HG03432 (cell line): ENCODE results near the gene GSTM3.
A peak's percentile ranks its signal among the peaks of the same experiment; 100 is the strongest.
"Not testable (repeated sequence)": the region's sequence is repeated elsewhere in the genome, so short reads cannot be mapped to it uniquely, and the experiment has no call there.

ENCODE experiments used
- ATAC-seq: cut with Tn5 transposase; IDR thresholded peaks from one replicate; pipeline ENCODE4 v1.9.1; 2021; ENCODE audit warnings: mild to moderate bottlenecking, moderate library complexity; ENCODE audit not compliant: unreplicated experiment

GSTM3 gene

GRCh38 chr1:109776206-109776835 is 35.5 kb upstream of the GSTM3 start:
- no peak for ATAC-seq

- no peak for ATAC-seq
Measured at GRCh38 chr1:109775398-109775797, 34.6 kb upstream of the GSTM3 start.

GRCh38 chr1:109773900-109774485 is 33.2 kb upstream of the GSTM3 start:
- ATAC-seq = no peak

- ATAC-seq = peak; percentile 74
Measured at GRCh38 chr1:109773203-109773899, 32.5 kb upstream of the GSTM3 start.

GRCh38 chr1:109772658-109773202 is 31.9 kb upstream of the GSTM3 start:
- no peak for ATAC-seq

GRCh38 chr1:109771712-109772657 is 31.1 kb upstream of the GSTM3 start:
- no peak for ATAC-seq

- ATAC-seq = no peak
Measured at GRCh38 chr1:109770331-109771095, 29.7 kb upstream of the GSTM3 start.

GRCh38 chr1:109769330-109770078 is 28.7 kb upstream of the GSTM3 start:
- no peak for ATAC-seq

- no peak for ATAC-seq
Measured at GRCh38 chr1:109768820-109769219, 28.0 kb upstream of the GSTM3 start.

- ATAC-seq = no peak
Measured at GRCh38 chr1:109768335-109768650, 27.5 kb upstream of the GSTM3 start.

GRCh38 chr1:109767637-109768334 is 26.9 kb upstream of the GSTM3 start:
- ATAC-seq = no peak

GRCh38 chr1:109766991-109767636 is 26.3 kb upstream of the GSTM3 start:
- ATAC-seq = not testable (repeated sequence)

- ATAC-seq = no peak
Measured at GRCh38 chr1:109765896-109766615, 25.2 kb upstream of the GSTM3 start.

- ATAC-seq = no peak
Measured at GRCh38 chr1:109765483-109765815, 24.6 kb upstream of the GSTM3 start.

GRCh38 chr1:109764561-109765482 is 24.0 kb upstream of the GSTM3 start:
- no peak for ATAC-seq

GRCh38 chr1:109763646-109764415 is 23.0 kb upstream of the GSTM3 start, which contains the start of gene EPS8L3:
EPS8L3 (minus strand) TSS chr1:109763923; CDS start chr1:109761749, 2,174 bp downstream.
- ATAC-seq = no peak
